MM.1S (cell line): ENCODE results near the gene RNGTT.

Experiments used
- DNase-seq: peaks from one replicate; pipeline ENCODE4 v3.0.0-alpha.2; 2015
- H2AFZ ChIP-seq: fragments of 300-600 bp; sonication (generic); 2 replicates; pipeline ENCODE4 v1.6.0; 2016; ENCODE audit warnings: antibody characterized with exemption, low read length
- H3F3A ChIP-seq: fragments of 300-600 bp; sonication (generic); 2 replicates; pipeline ENCODE4 v1.6.1; 2016; ENCODE audit warnings: mild to moderate bottlenecking, antibody characterized with exemption, low read length, moderate library complexity, mixed read lengths; ENCODE audit not compliant: insufficient read depth
- H3K27ac ChIP-seq: fragments of 300-600 bp; sonication (generic); 2 replicates; pipeline ENCODE4 v1.5.1; 2016; ENCODE audit warnings: mild to moderate bottlenecking, low read length
- H3K27me3 ChIP-seq: fragments of 300-600 bp; sonication (generic); replicated peaks from 2 replicates; pipeline ENCODE4 v1.6.0; 2016; ENCODE audit warnings: low read length; ENCODE audit not compliant: insufficient read depth
- H3K36me3 ChIP-seq: fragments of 300-600 bp; sonication (generic); replicated peaks from 2 replicates; pipeline ENCODE4 v1.6.1; 2016; ENCODE audit warnings: mild to moderate bottlenecking, low read length, mixed read lengths; ENCODE audit not compliant: insufficient read depth
- H3K4me1 ChIP-seq: fragments of 300-600 bp; sonication (generic); 2 replicates; pipeline ENCODE4 v1.6.1; 2016; ENCODE audit warnings: low read length, mixed read lengths
- H3K4me2 ChIP-seq: fragments of 300-600 bp; sonication (generic); 2 replicates; pipeline ENCODE4 v1.6.0; 2016; ENCODE audit warnings: low read depth, low read length
- H3K4me3 ChIP-seq: fragments of 300-600 bp; sonication (generic); 2 replicates; pipeline ENCODE4 v1.5.1; 2016; ENCODE audit warnings: low read length, mixed read lengths
- H3K79me2 ChIP-seq: fragments of 300-600 bp; sonication (generic); 2 replicates; pipeline ENCODE4 v1.6.1; 2016; ENCODE audit warnings: mixed run types, low read length, mixed read lengths
- H3K9ac ChIP-seq: fragments of 300-600 bp; sonication (generic); 2 replicates; pipeline ENCODE4 v1.6.1; 2016; ENCODE audit warnings: low read length, mixed read lengths
- H3K9me2 ChIP-seq: fragments of 300-600 bp; sonication (generic); replicated peaks from 2 replicates; pipeline ENCODE4 v1.6.1; 2016; ENCODE audit warnings: mild to moderate bottlenecking, low read length, mixed read lengths; ENCODE audit not compliant: insufficient read depth
- H3K9me3 ChIP-seq: fragments of 300-600 bp; sonication (generic); replicated peaks from 2 replicates; pipeline ENCODE4 v1.6.1; 2016; ENCODE audit warnings: mild to moderate bottlenecking, low read length, mixed read lengths; ENCODE audit not compliant: insufficient read depth
- H4K20me1 ChIP-seq: fragments of 300-600 bp; sonication (generic); 2 replicates; pipeline ENCODE4 v1.6.1; 2016; ENCODE audit warnings: mild to moderate bottlenecking, low read length, moderate library complexity, mixed read lengths; ENCODE audit not compliant: insufficient read depth
- EZH2 ChIP-seq: fragments of 300-600 bp; sonication (generic); optimal IDR thresholded peaks from 2 replicates; pipeline ENCODE3; 2017; ENCODE audit warnings: low read depth, mild to moderate bottlenecking, antibody characterized with exemption, low read length, mixed read lengths
- EZH2phosphoT487 ChIP-seq: fragments of 300-600 bp; sonication (generic); IDR thresholded peaks from 2 replicates; pipeline ENCODE4 v1.6.1; 2018; ENCODE audit warnings: antibody characterized with exemption, low read length
- TF ChIP-seq, protein P1 (sequence below): fragments of 300-600 bp; sonication (generic); IDR thresholded peaks from 2 replicates; pipeline ENCODE4 v1.5.1; 2016; ENCODE audit warnings: antibody characterized with exemption, low read length, mixed read lengths

Gene RNGTT

DNA sequence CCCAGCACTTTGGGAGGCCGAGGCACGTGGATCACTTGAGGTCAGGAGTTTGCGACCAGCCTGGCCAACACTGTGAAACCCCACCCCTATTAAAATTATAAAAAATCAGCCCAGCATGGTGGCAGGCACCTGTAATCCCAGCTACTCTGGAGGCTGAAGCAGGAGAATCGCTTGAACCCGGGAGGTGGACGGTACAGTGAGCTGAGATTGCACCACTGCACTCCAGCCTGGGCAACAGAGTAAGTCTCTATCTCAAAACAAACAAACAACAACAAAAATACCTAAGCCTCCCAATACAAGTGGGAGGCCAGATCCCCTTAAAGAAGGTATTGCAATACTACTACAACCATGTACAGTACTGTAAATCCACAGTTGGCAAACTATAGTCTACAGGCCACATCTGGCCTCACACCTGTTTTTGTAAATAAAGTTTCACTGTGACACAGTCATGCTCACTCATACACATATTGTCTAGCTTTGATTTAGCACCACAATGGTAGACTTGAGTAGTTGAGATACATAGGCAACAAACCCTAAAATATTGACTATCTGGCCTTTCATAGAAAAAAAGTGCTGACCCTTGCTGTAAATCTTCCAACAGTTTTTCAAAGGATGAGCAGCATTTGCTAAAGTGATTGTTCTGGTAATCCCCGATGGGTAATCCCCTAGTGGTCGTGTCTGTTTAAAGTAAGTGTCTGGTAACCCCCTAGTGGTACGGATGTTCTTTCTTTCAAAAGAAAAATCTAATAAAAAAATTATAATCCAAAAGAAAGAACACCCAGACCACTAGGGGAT, 202.0 kb downstream of the RNGTT start:
- DNase-seq, result no peak
- TF ChIP-seq EZH2phosphoT487 (no peak), EZH2 (no peak)
- TF ChIP-seq, protein P1, sequence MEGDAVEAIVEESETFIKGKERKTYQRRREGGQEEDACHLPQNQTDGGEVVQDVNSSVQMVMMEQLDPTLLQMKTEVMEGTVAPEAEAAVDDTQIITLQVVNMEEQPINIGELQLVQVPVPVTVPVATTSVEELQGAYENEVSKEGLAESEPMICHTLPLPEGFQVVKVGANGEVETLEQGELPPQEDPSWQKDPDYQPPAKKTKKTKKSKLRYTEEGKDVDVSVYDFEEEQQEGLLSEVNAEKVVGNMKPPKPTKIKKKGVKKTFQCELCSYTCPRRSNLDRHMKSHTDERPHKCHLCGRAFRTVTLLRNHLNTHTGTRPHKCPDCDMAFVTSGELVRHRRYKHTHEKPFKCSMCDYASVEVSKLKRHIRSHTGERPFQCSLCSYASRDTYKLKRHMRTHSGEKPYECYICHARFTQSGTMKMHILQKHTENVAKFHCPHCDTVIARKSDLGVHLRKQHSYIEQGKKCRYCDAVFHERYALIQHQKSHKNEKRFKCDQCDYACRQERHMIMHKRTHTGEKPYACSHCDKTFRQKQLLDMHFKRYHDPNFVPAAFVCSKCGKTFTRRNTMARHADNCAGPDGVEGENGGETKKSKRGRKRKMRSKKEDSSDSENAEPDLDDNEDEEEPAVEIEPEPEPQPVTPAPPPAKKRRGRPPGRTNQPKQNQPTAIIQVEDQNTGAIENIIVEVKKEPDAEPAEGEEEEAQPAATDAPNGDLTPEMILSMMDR, result no peak
- Histone ChIP-seq H2AFZ (no peak overlapping the region), H3K27me3 (no peaks in the 10 kb centered on the region), H3K9me2 (no peaks in the 10 kb centered on the region), H3K4me1 (no peaks in the 10 kb centered on the region), H3K36me3 (no peaks in the 10 kb centered on the region), H4K20me1 (no peaks in the 10 kb centered on the region), H3K27ac (no peak overlapping the region), H3K4me3 (no peak overlapping the region), H3K9ac (no peak overlapping the region), H3K4me2 (no peak overlapping the region), H3K9me3 (no peaks in the 10 kb centered on the region), H3K79me2 (no peaks in the 10 kb centered on the region), H3F3A (no peaks in the 10 kb centered on the region)

DNA sequence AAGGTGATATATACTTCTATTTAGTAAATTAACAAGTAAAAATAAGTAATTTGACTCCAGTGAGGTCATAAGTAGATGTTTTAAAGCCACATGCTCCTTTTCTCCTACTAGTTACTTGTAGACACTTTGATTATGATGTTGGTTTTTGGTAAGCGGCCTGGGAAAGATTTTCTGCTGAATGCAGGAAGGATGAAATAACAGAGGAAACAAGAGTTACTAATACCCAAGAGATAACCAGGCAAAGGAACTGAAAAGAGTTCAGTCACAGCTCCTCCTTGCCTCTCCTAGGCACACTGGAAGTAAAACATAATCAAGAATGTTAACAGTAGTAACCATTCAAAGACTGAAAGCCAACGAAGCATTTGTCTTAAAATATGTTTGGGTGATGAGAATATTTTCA, 203.3 kb downstream of the RNGTT start:
- H4K20me1 ChIP-seq, result no peaks in the 10 kb centered on the region
- no peaks in the 10 kb centered on the region for H3K79me2 ChIP-seq
- H3K27ac ChIP-seq, result no peak overlapping the region
- no peak for DNase-seq
- H3F3A ChIP-seq, result no peaks in the 10 kb centered on the region
- H2AFZ ChIP-seq, result no peak overlapping the region
- H3K27me3 ChIP-seq, result no peaks in the 10 kb centered on the region
- no peak overlapping the region for H3K4me2 ChIP-seq
- no peak for TF ChIP-seq EZH2phosphoT487
- TF ChIP-seq EZH2, result no peak
- TF ChIP-seq, protein P1, result no peak
- no peaks in the 10 kb centered on the region for H3K36me3 ChIP-seq
- no peak overlapping the region for H3K4me3 ChIP-seq
- no peak overlapping the region for H3K9ac ChIP-seq
- H3K9me2 ChIP-seq, result no peaks in the 10 kb centered on the region
- no peaks in the 10 kb centered on the region for H3K9me3 ChIP-seq
- no peaks in the 10 kb centered on the region for H3K4me1 ChIP-seq

DNA sequence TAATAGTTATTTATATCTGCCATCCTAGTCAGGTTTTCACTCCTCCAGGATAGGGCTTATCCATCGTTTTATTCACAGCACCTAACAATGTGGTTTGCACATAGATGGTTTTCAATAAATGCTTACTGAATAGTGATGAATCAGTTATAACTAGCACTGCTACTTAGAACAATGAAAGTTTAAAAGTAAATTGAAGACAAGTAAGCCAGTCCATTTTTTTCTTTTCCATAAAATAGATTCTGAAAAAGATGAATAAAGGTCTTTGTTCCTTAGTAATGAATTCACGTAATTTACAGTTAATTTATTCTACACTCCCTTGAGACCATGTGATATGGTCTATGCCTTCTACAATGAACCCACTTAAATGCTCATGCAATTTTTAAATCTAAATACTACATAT, 212.5 kb downstream of the RNGTT start:
- no peaks in the 10 kb centered on the region for H3K4me1 ChIP-seq
- H3K36me3 ChIP-seq, result no peaks in the 10 kb centered on the region; the same call in 1 of the 2 replicates
- no peak for DNase-seq
- no peaks in the 10 kb centered on the region for H3K79me2 ChIP-seq
- no peak overlapping the region for H3K4me3 ChIP-seq
- H3K27ac ChIP-seq, result no peak overlapping the region
- no peaks in the 10 kb centered on the region for H3K9me3 ChIP-seq
- no peak overlapping the region for H3K9ac ChIP-seq
- H2AFZ ChIP-seq, result no peak overlapping the region
- H3K9me2 ChIP-seq, result no peaks in the 10 kb centered on the region
- H3K27me3 ChIP-seq, result no peaks in the 10 kb centered on the region
- TF ChIP-seq EZH2phosphoT487, result no peak
- TF ChIP-seq EZH2, result no peak
- TF ChIP-seq, protein P1, result no peak
- no peak overlapping the region for H3K4me2 ChIP-seq
- H4K20me1 ChIP-seq, result no peaks in the 10 kb centered on the region
- H3F3A ChIP-seq, result no peaks in the 10 kb centered on the region
